Hepatic stellate cell (primary cell): Measurements from ENCODE around the gene COX10.
"Not testable (repeated sequence)": the region's sequence is repeated elsewhere in the genome, so short reads cannot be mapped to it uniquely, and the experiment has no call there.

Experiments
- DNase-seq: peaks from one replicate; pipeline ENCODE4 v3.0.0; 2011; ENCODE audit warnings: low spot score

The COX10 gene

DNA sequence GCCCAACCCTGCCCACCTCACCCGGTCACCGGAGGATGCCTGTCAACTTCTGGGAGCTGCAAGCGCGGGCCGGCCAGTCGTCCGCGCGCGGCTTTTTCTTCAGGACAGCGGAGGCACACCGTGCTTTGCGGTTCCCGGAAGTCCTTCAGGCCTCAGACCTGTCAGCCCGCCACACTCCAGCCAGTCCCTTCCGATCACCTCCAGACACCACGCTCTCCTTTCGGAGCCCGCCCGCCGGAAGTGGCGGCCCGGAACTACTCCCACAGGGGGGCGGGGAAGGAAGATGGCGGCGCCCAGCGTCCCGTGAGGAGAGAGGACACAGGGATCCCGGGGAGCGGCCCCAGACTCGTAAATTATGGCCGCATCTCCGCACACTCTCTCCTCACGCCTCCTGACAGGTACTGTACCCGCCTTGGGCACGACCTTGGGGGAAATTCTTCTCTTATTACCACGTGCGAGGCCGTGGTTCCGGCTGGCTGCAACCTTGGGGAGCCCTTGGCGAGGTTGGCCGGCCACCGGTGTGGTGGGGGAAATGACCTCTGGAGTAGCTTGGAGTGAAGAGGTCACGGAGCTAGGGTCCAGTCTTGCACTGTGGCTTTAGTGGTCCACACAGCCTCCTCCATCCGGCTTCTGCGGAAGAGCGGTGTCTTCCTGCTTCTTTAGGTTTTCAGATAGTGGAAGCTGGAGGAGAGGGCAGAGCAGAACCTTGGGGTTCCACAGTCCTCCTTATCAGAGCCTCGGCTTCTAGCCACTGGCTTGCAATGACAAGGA lies at the start of gene COX10:
Gene COX10, plus strand, starts transcription at position 254 of the 771 bp plus-strand sequence. Its CDS starts 102 bp downstream, at position 356.
- DNase-seq, result peak; percentile 73

DNA sequence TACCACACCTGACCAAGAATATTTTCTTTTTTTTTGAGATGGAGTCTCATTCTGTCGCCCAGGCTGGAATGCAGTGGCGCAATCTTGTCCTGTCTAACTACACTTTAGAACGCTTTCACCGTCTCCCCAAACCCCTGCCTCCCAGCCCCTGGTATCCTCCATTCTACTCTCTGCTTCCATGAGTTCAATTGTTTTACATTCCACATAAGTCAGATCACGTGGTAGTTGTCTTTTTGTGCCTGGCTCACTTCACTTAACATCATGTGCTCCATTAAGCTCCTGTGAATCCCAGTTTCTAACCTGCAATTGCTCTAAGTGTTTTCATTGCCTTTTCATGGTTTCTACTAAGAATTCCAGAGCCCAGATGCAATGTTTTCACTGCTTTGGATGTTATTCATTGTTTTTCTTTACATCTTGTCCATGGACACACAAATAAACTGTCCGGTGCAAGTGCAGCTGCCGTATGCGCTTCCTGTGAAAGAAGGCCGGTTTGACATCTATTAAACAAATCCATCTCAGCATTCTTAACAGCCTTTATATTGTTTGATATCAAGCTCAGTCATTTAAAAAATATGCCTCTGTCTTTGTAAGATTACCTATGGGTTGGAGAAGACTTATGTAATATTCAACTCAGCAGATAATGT lies 47.5 kb upstream of the COX10 start:
- DNase-seq, result not testable (repeated sequence)

DNA sequence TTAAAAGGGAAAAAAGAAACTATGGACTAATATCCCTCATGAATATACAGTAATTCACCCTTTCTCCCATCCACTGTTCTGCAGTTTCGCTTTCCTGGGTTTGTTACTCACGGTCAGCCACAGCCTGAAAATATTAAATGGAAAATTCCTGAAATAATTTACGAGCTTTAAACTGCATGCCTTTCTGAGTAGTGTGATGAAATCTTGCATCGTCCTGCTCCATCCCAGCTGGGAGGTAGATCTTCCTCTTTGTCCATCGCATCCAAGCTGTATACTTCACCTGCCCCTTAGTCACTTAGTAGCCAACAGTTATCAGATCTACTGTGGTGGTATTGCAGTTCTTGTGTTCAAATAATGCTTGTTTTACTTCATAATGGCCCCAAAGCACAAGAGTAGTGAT lies 39.5 kb upstream of the COX10 start:
- DNase-seq, result not testable (repeated sequence)

DNA sequence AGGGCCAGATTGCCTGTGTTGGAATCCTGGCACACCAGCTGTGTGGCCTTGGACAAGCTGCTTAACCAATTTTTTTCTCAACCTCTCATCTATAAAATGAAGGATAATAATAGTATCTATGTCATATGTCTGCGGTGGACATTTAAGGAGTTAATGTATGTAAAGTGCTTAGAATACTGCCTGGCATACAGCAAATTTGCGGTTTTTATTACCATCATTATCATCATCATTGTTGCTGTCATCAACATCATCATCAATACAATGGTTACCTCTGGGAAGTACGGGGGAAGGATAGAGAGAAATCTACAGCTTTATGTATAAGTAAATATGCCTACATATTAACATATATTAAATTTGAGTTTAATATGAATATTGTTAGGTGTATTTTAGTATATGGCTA lies 37.1 kb upstream of the COX10 start:
- DNase-seq, result no peak

DNA sequence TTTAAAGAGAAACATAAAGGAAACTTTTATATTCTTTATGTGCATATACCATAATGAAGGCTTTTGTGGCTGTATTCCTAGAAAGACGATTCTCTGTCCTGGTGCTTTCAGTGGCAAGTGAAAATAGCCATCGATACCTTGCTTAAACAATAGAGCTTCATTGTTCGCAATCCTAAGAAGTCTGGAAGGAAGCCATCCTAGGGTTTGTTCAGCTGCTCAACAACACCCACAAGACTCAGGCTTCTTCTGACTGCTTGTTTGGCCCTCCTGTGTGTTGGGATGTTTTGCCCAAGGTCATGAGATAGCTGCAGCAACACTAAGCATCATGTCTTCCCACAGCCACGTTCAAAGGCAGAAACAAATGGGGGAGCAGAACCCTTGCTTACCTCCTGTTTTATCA lies 36.1 kb upstream of the COX10 start:
- no peak for DNase-seq

DNA sequence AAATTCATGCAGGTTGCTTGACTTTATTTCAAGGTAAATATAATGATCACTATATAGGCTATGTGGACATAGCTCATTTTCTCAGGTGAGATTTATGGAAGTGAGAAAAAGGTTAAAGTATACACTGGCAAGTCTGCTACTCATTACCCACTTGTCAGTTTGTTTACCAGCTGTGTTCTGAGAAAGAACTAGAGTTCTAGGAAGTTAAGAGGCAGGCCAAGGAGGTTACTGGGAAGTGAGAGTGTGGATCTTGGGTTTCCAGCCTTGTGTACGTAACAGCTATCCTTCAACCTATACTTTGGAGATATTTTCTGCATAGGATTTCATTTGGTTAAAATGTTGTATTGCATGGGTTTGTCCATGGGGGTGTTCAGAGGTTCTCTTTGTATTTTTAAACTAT lies 31.9 kb upstream of the COX10 start:
- no peak for DNase-seq

DNA sequence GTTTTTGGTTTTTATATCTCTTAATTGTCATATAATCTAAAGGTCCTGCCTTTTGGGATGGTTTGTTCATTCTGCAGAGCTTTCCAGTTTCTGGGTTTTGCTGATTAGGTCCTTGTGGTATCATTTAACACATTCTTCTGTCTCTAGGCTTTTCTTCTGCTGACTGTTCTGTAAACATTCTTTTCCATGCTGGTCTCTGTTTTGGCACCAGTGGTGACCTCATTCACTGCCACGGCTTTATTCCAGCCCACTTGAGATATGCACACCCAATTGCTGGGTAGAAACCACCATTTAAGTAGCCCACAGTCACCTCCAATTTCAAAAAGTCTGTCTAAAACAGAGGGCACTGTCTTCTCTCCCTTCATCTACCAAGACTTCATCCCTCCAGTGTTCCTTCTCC lies 31.1 kb upstream of the COX10 start:
- peak; percentile 42 for DNase-seq

DNA sequence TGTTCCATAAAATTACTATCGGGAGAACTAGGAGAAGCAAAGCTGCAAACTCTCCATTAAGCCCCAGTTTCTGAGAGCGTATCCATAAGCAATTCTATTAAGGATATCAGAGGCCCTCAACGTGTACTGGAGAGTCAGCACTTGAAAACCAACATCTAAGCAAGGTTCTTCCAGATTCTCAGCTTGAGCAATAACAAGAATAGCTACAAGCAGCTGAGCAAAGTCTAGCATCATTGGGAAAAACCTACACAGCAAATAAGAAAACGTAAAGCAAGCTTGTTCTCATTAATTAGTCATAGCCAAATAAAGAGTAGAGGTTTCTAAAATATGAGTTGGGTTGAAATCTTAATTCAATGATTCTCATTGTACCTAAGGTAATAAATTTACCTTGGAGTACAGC lies 26.9 kb upstream of the COX10 start:
- DNase-seq, result no peak

DNA sequence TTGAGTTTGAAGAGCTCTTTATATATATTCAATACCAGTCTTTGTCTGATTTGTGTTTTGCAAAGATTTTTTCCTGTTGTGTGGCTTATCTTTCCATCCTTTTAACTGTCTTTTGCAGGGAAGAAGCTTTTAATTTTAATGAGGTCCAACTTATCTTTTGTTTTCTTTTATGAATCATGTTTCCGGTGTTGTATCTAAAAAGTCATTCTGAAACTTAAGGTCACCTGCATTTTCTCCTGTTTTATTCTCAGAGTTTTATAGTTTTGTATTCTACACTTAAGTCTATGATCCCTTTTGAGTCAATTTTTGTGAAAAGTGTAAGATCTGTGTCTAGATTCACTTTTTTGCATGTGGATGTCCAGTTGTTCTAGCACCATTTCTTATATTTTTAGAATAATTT lies 24.6 kb upstream of the COX10 start:
- DNase-seq, result no peak

DNA sequence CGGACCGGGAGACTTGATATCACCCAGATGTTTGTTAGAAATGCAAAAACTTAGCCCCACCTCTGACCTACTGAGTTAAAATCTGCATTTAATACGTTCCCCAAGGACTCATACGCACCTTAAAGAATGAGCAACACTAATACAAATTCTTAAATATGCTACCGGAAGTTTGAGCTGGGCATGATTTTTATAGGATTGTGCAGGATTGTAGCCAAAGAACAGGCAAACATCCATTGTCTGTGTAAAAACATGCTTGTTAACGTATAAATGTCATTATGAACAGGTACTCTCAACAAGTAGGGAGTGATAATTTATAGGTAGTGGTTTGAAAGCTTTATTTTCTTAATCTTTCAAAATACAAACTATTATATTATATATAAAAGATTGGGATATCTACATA lies 22.3 kb upstream of the COX10 start:
- DNase-seq, result no peak

DNA sequence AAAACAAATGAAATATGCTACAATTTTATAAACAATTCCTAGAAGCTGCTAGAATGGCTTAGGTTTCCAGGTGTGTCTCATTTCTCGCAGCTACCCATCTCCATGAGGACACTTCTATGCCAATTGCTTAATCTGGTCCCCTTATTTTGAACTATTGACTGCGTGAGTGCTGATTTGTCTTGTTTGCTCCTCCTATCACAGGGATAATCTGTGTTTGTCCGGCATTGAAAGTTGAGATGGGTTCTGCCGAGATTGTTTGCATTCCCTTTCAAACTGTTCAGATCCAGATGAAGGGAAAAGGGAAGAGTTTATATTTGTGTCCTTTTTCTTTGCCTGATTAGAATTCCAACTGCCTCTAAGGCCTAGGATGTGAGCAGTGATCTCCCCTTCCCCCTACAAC lies 21.7 kb upstream of the COX10 start:
- DNase-seq, result no peak

DNA sequence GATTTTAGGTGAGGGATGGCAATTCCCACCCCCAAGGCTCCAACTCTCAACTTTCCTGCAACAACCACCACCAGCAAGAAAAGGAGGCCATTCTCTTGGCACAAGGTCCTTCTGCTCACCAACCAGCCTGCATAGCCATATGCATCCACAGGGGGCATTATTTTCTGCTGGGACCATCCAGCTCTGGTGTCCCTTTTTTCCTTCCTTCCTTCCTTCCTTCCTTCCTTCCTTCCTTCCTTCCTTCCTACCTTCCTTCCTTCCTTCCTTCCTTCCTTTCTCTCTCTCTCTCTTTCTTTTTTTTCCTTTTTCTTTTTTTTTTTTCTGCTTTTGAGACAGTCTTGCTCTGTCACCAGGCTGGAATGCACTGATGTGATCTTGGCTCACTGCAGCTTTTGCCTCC lies 21.1 kb upstream of the COX10 start:
- peak; percentile 15 for DNase-seq

DNA sequence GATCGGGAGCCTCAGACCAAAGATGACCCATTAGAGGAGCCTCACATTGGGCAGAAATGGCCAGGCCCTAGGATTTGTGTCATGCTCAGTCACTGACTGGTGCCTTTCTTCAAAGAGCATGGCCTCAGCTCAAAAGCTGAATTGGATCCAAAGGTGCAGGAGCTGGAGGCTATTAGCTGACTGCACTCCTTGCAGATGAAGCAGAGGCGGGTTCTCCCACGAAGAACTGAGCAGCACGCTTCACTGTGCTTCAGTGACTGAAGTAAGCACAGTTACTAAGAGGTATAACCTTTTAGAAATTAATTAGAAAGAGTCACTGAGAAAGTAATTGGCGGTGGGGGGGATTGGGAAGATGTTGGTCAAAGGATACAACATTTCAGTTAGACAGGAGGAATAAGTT lies 18.7 kb upstream of the COX10 start:
- DNase-seq, result no peak

DNA sequence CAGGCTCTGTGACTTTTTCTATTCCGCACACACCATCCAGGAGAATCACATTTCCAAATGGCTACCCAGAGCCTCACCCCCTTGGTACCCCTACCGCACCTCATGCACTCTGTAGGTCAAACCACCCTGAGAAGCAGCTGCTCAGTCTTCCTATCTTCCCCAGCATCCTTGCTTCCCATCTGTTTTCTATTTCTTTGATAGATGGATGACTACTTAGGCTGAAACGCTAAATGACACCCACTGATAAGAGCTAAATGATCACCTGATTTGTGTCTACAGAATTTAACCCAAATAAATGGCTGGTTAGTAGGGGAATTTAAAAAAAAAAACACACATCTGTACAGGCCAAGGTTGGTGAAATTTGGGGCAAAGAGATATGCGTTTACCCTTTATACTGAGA lies 17.6 kb upstream of the COX10 start:
- no peak for DNase-seq

DNA sequence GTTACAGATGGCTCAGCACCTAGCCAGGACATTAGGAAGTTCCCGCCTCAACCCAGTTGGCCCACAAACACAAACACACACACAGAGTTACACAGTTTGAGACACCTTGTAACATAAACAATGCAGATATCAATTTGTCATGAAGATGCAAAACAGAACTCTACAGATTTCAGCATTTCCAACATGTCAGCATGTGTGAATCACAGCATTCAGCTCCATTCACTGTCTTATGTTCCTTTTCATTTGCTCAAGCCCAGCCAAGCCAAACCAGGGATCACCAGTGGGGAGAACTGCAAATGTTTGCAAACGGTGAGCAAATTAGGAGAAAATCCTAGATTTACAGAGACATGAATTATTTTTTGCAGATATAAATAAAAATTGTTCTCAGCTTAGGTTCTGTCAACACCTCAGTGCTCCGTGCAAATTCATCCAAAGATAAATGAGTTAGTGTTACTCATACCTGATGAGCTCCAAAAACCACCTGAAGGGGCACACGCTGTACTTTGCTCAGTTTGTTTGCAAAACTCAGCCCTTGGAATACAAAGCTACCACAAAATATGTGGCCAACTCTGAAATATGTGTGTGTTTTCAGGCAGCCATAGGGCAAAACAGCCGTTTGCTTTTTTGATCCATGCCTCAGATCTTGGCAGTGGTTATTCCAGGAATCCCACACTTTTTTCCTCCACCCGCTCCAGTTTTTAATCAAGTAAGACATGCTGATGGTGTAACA lies 16.3 kb upstream of the COX10 start:
- no peak for DNase-seq

DNA sequence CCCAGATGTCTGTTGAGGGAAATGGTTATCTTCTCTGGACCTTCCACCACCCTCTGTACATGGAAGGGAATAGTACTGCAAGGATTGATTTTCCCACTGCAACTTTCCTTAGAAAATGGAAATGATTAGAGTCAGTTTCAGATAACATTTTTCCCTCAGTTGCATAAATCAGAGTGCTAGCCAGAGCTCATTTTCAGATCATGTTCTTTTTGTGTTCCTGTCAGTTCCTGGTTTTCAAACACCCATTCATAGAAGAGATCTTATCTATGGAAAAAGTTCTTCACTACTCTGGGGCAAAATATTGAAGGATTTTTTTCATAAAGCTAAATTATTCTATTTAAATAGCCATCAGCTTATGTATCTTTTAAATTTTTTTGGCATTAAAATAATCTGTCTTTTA lies 11.7 kb upstream of the COX10 start:
- DNase-seq, result no peak

DNA sequence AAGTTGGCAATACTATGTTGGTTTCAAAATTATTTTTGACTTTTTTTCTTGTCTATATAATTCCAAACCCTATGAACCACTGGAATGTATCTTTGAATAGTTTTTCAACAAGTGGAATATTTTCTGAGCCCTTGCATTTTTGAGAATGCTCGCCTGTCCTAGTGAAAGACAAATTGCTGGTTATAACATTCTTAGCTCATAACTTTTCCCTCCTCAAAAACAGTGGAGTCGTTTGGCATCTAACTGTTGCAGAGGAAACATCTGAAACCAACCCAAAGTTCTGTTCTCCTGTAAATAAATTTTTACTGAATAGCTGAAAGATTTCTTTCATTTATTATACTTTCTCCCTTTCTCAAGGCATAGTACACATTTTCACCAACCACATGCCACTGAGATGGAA lies 11.3 kb upstream of the COX10 start:
- DNase-seq, result no peak

DNA sequence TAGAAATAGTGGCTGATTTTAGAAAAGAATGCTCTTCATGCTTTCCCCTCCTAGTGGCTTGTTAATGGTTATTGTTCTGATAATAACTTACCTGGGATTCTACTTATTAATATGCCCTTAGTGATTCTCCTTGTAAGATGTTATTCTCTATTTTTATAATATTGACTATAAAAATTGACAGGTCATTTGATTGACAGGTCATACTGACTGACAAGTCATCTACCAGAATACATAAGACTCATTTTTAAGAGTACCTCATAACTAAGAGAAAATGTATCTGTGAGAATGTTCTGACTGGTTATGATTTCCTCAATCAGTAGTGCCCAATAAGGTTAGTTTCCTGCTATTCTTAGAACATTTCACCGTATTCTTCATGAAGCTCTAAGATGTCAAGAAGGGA lies 8.6 kb upstream of the COX10 start:
- DNase-seq, result no peak

DNA sequence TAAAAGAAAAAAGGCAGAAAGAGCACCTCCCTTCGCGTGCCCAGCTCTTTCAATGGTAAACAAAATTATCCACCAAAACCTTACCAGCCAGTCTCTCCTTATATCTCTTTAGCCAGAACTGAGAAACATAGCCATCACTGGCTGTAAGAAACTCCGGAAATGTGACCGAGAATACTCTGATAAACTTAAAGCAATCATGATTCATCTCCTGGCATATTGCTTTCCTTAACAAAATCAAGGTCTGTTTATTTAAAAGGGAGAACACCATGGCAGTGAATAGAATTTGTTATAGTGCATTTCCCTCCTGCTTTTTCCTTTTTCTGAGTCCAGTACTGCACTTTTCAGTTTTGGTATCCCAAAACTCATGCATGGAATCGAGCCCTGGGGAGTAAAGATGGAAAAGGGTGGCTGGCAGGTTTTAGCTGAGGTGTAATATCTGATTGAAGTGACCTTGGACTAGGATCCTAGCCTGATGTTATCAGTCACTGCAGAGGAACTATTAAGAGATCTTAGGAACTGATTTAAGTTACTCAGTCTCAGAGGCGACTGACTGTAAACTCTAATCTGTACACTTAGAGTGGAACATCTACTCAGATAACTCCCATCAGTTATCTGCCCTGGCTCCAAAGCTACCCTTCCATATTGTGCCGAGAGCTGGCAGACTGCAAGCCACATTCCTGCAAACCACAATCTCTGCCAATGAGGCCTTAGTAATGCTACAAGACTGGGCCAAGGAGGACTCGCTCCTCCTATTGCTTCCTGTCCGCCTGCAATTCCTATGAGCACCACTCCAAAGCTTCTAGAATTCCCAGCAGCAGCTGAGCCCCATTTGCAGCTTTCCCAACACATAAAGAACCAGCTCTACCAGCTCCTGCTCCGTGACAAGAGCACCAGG lies 7.4 kb upstream of the COX10 start:
- DNase-seq, result peak; percentile 38

DNA sequence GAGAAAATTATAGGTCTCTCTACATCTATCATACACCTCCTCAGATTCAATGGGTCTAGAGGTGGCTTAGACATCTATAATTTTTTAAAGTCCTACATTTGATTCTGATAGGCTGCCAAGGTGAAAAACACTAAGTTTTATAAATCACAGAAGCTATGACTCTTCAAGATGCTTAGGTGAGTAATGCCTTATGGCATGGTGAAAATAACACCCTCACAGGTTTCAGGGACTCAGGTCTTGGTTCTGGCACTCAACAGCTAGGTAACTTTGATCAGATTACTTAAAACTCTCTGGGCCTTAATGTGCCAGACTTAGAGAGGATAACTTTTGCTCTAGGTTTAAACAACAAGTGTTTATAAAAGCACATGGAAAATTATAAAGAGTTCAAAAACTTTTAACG lies 2.0 kb upstream of the COX10 start:
- DNase-seq, result no peak

DNA sequence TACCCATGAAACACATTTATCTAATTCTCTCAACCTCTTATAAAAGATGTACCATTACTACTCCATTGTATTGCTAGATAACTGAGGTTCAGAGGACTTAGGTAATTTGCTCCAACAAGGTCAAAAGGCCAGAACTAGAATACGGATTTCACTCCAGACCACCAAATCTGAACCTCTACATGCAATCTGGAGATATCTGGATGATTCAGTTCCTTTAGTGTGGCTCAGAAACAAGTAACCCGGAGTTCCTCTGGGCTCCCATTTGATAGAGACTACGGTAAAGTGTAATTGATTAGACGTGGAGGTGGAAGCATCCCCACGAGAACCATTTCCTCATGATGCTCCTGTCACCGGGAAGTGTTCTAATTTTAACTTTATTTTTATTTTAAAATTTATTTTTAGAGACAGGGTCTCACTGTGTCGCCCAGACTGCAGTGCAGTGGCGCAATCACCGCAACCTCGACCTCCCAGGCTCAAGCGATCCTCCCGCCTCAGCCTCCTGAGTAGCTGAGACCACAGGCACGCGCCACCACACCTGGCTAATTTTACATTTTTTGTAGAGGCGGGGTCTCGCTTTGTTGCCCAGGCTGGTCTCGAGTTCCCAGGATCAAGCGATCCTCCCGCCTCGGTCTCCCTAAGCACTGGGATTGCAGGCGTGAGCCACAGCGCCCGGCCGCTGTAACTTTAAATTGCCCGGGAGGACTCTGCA lies 608 bp upstream of the COX10 start:
- DNase-seq, result no peak
